KMS-11 (cell line): Measurements from ENCODE around the gene APOC1.
A peak's percentile ranks its signal among the peaks of the same experiment; 100 is the strongest.

Experiments used
- H2AFZ ChIP-seq: fragments of 200-600 bp; sonication (generic); 2 replicates; pipeline ENCODE4 v1.6.1; 2016; ENCODE audit warnings: antibody characterized with exemption, mixed run types, low read depth
- H3K27ac ChIP-seq: fragments of 200-600 bp; sonication (generic); 2 replicates; pipeline ENCODE4 v1.6.1; 2016; ENCODE audit warnings: mild to moderate bottlenecking, mixed run types
- H3K27me3 ChIP-seq: fragments of 200-600 bp; sonication (generic); 2 replicates; pipeline ENCODE4 v1.6.1; 2017; ENCODE audit warnings: mild to moderate bottlenecking, low read depth, mixed run types, moderate library complexity; ENCODE audit not compliant: insufficient read depth
- H3K36me3 ChIP-seq: fragments of 200-600 bp; sonication (generic); 2 replicates; pipeline ENCODE4 v1.6.1; 2017; ENCODE audit warnings: mild to moderate bottlenecking, mixed run types; ENCODE audit not compliant: insufficient read depth
- H3K4me1 ChIP-seq: fragments of 200-600 bp; sonication (generic); 2 replicates; pipeline ENCODE4 v1.6.1; 2016; ENCODE audit warnings: mild to moderate bottlenecking, low read depth, mixed run types; ENCODE audit not compliant: poor library complexity, severe bottlenecking
- H3K4me2 ChIP-seq: fragments of 200-600 bp; sonication (generic); 2 replicates; pipeline ENCODE4 v1.7.0; 2016; ENCODE audit warnings: mild to moderate bottlenecking, mixed run types
- H3K4me3 ChIP-seq: fragments of 200-600 bp; sonication (generic); IDR thresholded peaks from 2 replicates; pipeline ENCODE4 v1.6.1; 2017; ENCODE audit warnings: low read depth, low read length, mixed read lengths; ENCODE audit not compliant: insufficient read depth
- H3K79me2 ChIP-seq: fragments of 200-600 bp; sonication (generic); 2 replicates; pipeline ENCODE4 v1.6.1; 2016; ENCODE audit warnings: low read depth, mixed run types; ENCODE audit not compliant: insufficient read depth
- H3K9ac ChIP-seq: fragments of 200-600 bp; sonication (generic); 2 replicates; pipeline ENCODE4 v1.6.1; 2016; ENCODE audit warnings: mild to moderate bottlenecking, mixed run types
- H4K20me1 ChIP-seq: fragments of 200-600 bp; sonication (generic); 2 replicates; pipeline ENCODE4 v1.6.1; 2016; ENCODE audit warnings: mild to moderate bottlenecking, mixed run types; ENCODE audit not compliant: insufficient read depth
- CTCF ChIP-seq: fragments of 200-600 bp; sonication (generic); conservative IDR thresholded peaks from 2 replicates; pipeline ENCODE4 v1.6.1; 2017; ENCODE audit warnings: low read depth, mild to moderate bottlenecking, antibody characterized with exemption, low read length, moderate library complexity, mixed read lengths

APOC1 gene

DNA sequence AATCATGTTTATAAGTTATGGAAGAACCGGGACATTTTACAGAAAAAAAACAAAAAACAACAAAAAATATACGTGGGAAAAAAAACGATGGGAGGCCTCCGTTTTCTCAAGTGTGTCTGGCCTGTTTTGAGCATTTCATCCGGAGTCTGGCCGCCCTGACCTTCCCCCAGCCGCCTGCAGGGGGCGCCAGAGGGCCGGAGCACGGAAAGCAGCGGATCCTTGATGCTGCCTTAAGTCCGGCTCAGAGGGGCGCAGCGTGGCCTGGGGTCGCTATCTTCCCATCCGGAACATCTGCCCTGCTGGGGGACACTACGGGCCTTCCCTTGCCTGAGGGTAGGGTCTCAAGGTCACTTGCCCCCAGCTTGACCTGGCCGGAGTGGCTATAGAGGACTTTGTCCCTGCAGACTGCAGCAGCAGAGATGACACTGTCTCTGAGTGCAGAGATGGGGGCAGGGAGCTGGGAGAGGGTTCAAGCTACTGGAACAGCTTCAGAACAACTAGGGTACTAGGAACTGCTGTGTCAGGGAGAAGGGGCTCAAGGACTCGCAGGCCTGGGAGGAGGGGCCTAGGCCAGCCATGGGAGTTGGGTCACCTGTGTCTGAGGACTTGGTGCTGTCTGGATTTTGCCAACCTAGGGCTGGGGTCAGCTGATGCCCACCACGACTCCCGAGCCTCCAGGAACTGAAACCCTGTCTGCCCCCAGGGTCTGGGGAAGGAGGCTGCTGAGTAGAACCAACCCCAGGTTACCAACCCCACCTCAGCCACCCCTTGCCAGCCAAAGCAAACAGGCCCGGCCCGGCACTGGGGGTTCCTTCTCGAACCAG, 10.6 kb upstream of the APOC1 start:
- Histone ChIP-seq H3K9ac (no peak overlapping the region), H4K20me1 (no peaks in the 10 kb centered on the region), H2AFZ (no peak overlapping the region), H3K27ac (no peak overlapping the region), H3K79me2 (no peaks in the 10 kb centered on the region), H3K4me2 (0 out of 2 replicates have a peak overlapping the region, but pooled peaks have one; percentile 14), H3K4me3 (no peak overlapping the region), H3K4me1 (peaks cover 26% of the 10 kb centered on the region), H3K36me3 (peaks cover 16% of the 10 kb centered on the region; the same call in 1 of the 2 replicates), H3K27me3 (peaks cover 13% of the 10 kb centered on the region; the same call in 1 of the 2 replicates)
- TF ChIP-seq CTCF = peak; percentile 96

GRCh38 chr19:44904426-44904994, 9.9 kb upstream of the APOC1 start:
- Histone ChIP-seq H3K9ac (no peak overlapping the region), H3K36me3 (peaks cover 16% of the 10 kb centered on the region; the same call in 1 of the 2 replicates), H4K20me1 (no peaks in the 10 kb centered on the region), H2AFZ (no peak overlapping the region), H3K27ac (no peak overlapping the region), H3K4me2 (no peak overlapping the region), H3K79me2 (no peaks in the 10 kb centered on the region), H3K4me3 (no peak overlapping the region), H3K27me3 (peaks cover 13% of the 10 kb centered on the region; the same call in 1 of the 2 replicates), H3K4me1 (peaks cover 26% of the 10 kb centered on the region)
- no peak for TF ChIP-seq CTCF

DNA sequence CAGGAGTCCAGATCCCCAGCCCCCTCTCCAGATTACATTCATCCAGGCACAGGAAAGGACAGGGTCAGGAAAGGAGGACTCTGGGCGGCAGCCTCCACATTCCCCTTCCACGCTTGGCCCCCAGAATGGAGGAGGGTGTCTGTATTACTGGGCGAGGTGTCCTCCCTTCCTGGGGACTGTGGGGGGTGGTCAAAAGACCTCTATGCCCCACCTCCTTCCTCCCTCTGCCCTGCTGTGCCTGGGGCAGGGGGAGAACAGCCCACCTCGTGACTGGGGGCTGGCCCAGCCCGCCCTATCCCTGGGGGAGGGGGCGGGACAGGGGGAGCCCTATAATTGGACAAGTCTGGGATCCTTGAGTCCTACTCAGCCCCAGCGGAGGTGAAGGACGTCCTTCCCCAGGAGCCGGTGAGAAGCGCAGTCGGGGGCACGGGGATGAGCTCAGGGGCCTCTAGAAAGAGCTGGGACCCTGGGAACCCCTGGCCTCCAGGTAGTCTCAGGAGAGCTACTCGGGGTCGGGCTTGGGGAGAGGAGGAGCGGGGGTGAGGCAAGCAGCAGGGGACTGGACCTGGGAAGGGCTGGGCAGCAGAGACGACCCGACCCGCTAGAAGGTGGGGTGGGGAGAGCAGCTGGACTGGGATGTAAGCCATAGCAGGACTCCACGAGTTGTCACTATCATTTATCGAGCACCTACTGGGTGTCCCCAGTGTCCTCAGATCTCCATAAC, 8.8 kb upstream of the APOC1 start, which contains the start of gene APOE:
Gene APOE, plus strand, starts transcription at position 360 of the 724 bp plus-strand sequence. CDS start 829 bp downstream, outside the sequence.
- Histone ChIP-seq H3K79me2 (no peaks in the 10 kb centered on the region), H3K27ac (no peak within 1 kb of the TSS), H2AFZ (no peak within 1 kb of the TSS; the same call in 1 of the 2 replicates), H3K36me3 (peaks cover 7% of the 10 kb centered on the region; the same call in 1 of the 2 replicates), H3K4me3 (no peak within 1 kb of the TSS), H3K27me3 (peaks cover 13% of the 10 kb centered on the region; the same call in 1 of the 2 replicates), H4K20me1 (no peaks in the 10 kb centered on the region), H3K4me1 (peaks cover 26% of the 10 kb centered on the region), H3K9ac (no peak within 1 kb of the TSS), H3K4me2 (no peak within 1 kb of the TSS; the same call in 1 of the 2 replicates)
- TF ChIP-seq CTCF = no peak

- Histone ChIP-seq H3K27me3 (peaks cover 13% of the 10 kb centered on the region; the same call in 1 of the 2 replicates), H3K79me2 (no peaks in the 10 kb centered on the region), H3K9ac (no peak overlapping the region), H4K20me1 (no peaks in the 10 kb centered on the region), H3K27ac (no peak overlapping the region), H3K4me1 (peaks cover 30% of the 10 kb centered on the region), H3K36me3 (no peaks in the 10 kb centered on the region), H3K4me2 (no peak overlapping the region), H3K4me3 (no peak overlapping the region), H2AFZ (no peak overlapping the region)
- TF ChIP-seq CTCF = no peak
These were observed 6.8 kb upstream of the APOC1 start for GRCh38 chr19:44907613-44908012.
